ENCODE results near the gene PTPN18.
"Not testable (repeated sequence)": the region's sequence is repeated elsewhere in the genome, so short reads cannot be mapped to it uniquely, and the experiment has no call there.

The PTPN18 gene

GRCh38 chr2:130391058-130391871 lies 35.4 kb downstream of the PTPN18 start:
- H3K36me3 Mint-ChIP-seq (ENCODE audit: low read depth) = no peaks in the 10 kb centered on the region
- H3K4me3 Mint-ChIP-seq = peak overlapping the region; percentile 81
- peaks cover 15% of the 10 kb centered on the region for H3K4me1 Mint-ChIP-seq (ENCODE audit: low read depth)
- H3K27ac Mint-ChIP-seq = no peak overlapping the region
- peaks cover 20% of the 10 kb centered on the region for H3K27me3 Mint-ChIP-seq
- DNase-seq = peak; percentile 81
- H3K9me3 Mint-ChIP-seq = no peaks in the 10 kb centered on the region

GRCh38 chr2:130391872-130392670 lies 36.2 kb downstream of the PTPN18 start:
- Mint-ChIP-seq H3K4me1 (ENCODE audit: low read depth) (peaks cover 15% of the 10 kb centered on the region), H3K9me3 (no peaks in the 10 kb centered on the region), H3K36me3 (ENCODE audit: low read depth) (no peaks in the 10 kb centered on the region), H3K27ac (no peak overlapping the region), H3K27me3 (peaks cover 20% of the 10 kb centered on the region), H3K4me3 (peak overlapping the region; percentile 81)
- no peak for DNase-seq

GRCh38 chr2:130393318-130393910 lies 37.6 kb downstream of the PTPN18 start:
- no peaks in the 10 kb centered on the region for H3K9me3 Mint-ChIP-seq
- H3K4me3 Mint-ChIP-seq = no peak overlapping the region
- H3K27ac Mint-ChIP-seq = no peak overlapping the region
- H3K36me3 Mint-ChIP-seq (ENCODE audit: low read depth) = no peaks in the 10 kb centered on the region
- H3K27me3 Mint-ChIP-seq = peaks cover 25% of the 10 kb centered on the region
- no peak for DNase-seq
- peaks cover 15% of the 10 kb centered on the region for H3K4me1 Mint-ChIP-seq (ENCODE audit: low read depth)

GRCh38 chr2:130406280-130406679 lies 50.4 kb downstream of the PTPN18 start:
- H3K9me3 Mint-ChIP-seq; H3K4me1 Mint-ChIP-seq (ENCODE audit: low read depth); H3K27me3 Mint-ChIP-seq: not testable (repeated sequence)

GRCh38 chr2:130416693-130417092 lies 60.8 kb downstream of the PTPN18 start:
- not testable (repeated sequence) for H3K27ac Mint-ChIP-seq; H3K27me3 Mint-ChIP-seq; H3K4me3 Mint-ChIP-seq; H3K36me3 Mint-ChIP-seq (ENCODE audit: low read depth); H3K9me3 Mint-ChIP-seq; DNase-seq; H3K4me1 Mint-ChIP-seq (ENCODE audit: low read depth)

More at GRCh38 chr2:130406280-130406679, 50.4 kb downstream of the PTPN18 start:
- not testable (repeated sequence) for H3K36me3 Mint-ChIP-seq (ENCODE audit: low read depth); H3K27ac Mint-ChIP-seq; H3K4me3 Mint-ChIP-seq; DNase-seq

- H3K27ac Mint-ChIP-seq; H3K4me3 Mint-ChIP-seq; H3K36me3 Mint-ChIP-seq (ENCODE audit: low read depth); H3K4me1 Mint-ChIP-seq (ENCODE audit: low read depth); H3K9me3 Mint-ChIP-seq; DNase-seq; H3K27me3 Mint-ChIP-seq: not testable (repeated sequence)
Measured at GRCh38 chr2:130418845-130419244, 63.0 kb downstream of the PTPN18 start.
